ENCODE measurements around the gene HS3ST4. TPM values are rescaled to one million over a fixed set of nuclear protein-coding genes. Genes with fewer than 3 reads are reported as not detected.

HS3ST4 gene
- total and polyA plus RNA-seq, 2 of the 8 experiments (the other 6 are each of a cell fraction or from before 2014, with no cell fraction given) = 1.9 to 3.3 TPM

DNA sequence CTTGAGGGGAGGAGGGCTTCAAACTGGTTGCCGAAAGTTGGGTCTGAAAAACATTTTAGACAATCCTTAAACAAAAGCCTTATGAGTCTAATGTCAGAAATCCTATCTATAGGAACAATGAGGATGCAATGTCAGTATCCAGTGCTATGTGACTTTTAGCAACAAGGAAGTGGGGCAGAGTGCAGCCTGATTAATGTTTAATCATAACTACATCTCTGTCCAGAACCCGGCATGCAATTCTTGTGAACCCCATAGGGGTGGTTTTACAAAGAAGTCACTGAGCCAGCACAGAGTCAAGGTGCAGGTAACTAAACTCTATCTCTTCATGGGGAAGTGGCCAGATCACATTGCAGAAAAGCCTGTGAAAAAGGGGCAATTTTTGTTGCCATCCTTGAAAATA is 267.5 kb downstream of the HS3ST4 start (continued):
- TF ChIP-seq CTCF (IDR thresholded peaks at IDR 0.05; ENCODE audit: control extremely low read depth in 1 of 3, insufficient read depth in 1 of 3, low read depth in 1 of 3, low read length in 3 of 3) (no peak), POLR2A (IDR thresholded peaks at IDR 0.05; ENCODE audit: control extremely low read depth in 1 of 2, low read depth in 2 of 2, low read length in 2 of 2) (no peak), EP300 (IDR thresholded peaks at IDR 0.05; ENCODE audit: borderline replicate concordance in 1 of 2, low read depth in 2 of 2, low read length in 2 of 2) (no peak), TEAD4 (IDR thresholded peaks at IDR 0.05; ENCODE audit: low read depth, low read length) (no peak), CEBPB (IDR thresholded peaks at IDR 0.05; ENCODE audit: low read depth, low read length) (no peak)
